Muscle layer of colon (tissue), 2 donors: ENCODE data around the gene NAV2.
A peak's percentile ranks its signal among the peaks of the same experiment; 100 is the strongest.
"Not testable (repeated sequence)": the region's sequence is repeated elsewhere in the genome, so short reads cannot be mapped to it uniquely, and the experiment has no call there.

Source experiments
- H3K27ac ChIP-seq: one replicate; pipeline ENCODE4 v1.7.0; 2013; ENCODE audit warnings: low read depth, mild to moderate bottlenecking, low read length, moderate library complexity
- H3K27me3 ChIP-seq, 2 donors: one replicate each; pipeline ENCODE4 v1.7.0; 2013; ENCODE audit warnings: low read length in 2 of 2, mild to moderate bottlenecking in 2 of 2; ENCODE audit not compliant: insufficient read depth in 2 of 2, control insufficient read depth in 1 of 2
- H3K36me3 ChIP-seq: one replicate; pipeline ENCODE4 v1.7.0; 2013; ENCODE audit warnings: mild to moderate bottlenecking, low read length; ENCODE audit not compliant: insufficient read depth
- H3K4me1 ChIP-seq: one replicate; pipeline ENCODE4 v1.7.0; 2013; ENCODE audit warnings: mild to moderate bottlenecking, low read length; ENCODE audit not compliant: insufficient read depth
- H3K4me3 ChIP-seq, 2 donors: one replicate each; pipeline ENCODE4 v1.7.0; 2013; ENCODE audit warnings: low read length in 2 of 2, low read depth in 1 of 2, mild to moderate bottlenecking in 1 of 2, moderate library complexity in 1 of 2
- H3K9ac ChIP-seq: one replicate; pipeline ENCODE4 v1.7.0; 2013; ENCODE audit warnings: low read length
- H3K9me3 ChIP-seq: one replicate; pipeline ENCODE4 v1.7.0; 2013; ENCODE audit warnings: mild to moderate bottlenecking, low read length
- donor health status: abdominal sarcoma.
- donor health status: Adenocarcinoma of cecum.

The NAV2 gene

GRCh38 chr11:20118209-20118608 lies 405.6 kb downstream of the NAV2 start:
- Histone ChIP-seq H3K27ac (no peak overlapping the region), H3K9me3 (no peaks in the 10 kb centered on the region), H3K27me3 (no peaks in the 10 kb centered on the region), H3K4me3 (no peak overlapping the region), H3K36me3 (peaks cover 36% of the 10 kb centered on the region), H3K4me1 (peaks cover 19% of the 10 kb centered on the region), H3K9ac (no peak overlapping the region)

DNA sequence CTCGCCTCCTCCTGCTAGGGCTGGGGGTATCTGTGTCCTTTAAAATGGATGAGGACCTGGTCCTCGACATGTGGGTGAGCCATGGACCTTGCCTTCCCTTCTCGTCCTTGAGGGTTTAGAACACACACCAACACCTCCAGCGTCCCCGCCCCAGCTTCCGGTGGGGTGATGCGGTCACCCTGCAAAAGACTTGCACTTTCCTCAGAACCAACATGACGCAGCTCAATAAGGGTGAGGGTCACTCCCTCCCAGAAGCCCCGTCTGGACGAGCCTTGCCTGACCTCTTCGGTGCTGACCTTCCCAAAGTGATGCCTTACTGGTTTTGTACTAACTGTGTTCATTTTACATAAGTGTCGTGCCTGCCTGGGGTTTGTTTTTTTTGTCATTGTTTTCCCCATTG lies 406.7 kb downstream of the NAV2 start:
- Histone ChIP-seq H3K27me3 (no peaks in the 10 kb centered on the region), H3K9me3 (no peaks in the 10 kb centered on the region), H3K4me1 (peaks cover 12% of the 10 kb centered on the region), H3K36me3 (peaks cover 31% of the 10 kb centered on the region), H3K9ac (no peak overlapping the region), H3K4me3 (no peak overlapping the region), H3K27ac (no peak overlapping the region)

DNA sequence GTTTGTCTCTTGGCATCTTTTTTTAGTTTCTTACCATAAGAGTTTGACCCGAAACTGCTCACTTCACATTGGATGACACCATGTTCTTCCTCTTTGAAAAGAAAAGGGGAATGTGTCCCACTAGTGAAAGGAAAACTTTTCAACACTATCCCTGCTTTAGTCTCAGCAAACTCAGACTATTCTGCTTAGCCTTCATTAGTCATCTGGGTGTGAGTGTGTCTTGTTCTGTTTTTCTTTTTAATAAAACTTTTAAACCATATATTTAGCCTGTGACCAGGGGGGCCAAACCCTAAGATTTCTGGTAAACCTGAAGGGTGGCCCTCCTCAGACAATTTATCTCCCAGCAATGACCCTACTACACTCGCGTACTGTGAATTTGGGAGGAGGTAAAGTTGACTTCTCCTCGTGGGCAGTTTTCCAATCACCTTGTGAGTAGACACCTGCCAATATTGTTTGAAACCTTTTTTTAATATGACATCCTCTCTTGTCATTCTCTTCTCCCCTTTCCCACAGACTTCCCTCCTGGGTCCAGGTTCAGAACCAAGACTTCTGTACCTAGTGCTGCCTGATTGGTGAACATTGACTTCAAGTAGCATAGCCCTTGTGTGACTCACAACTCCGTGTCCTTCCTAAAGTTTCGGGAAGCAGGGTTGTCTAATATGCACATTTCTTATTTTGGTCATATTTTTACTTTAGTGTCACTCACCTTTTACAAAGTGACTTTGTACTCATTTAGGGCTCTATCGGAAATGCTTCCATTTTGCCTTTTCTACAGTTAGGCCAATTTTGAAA lies 407.7 kb downstream of the NAV2 start:
- Histone ChIP-seq H3K36me3 (peaks cover 23% of the 10 kb centered on the region), H3K9ac (no peak overlapping the region), H3K27ac (no peak overlapping the region), H3K4me1 (peaks cover 11% of the 10 kb centered on the region), H3K9me3 (no peaks in the 10 kb centered on the region), H3K27me3 (no peaks in the 10 kb centered on the region), H3K4me3 (no peak overlapping the region)

GRCh38 chr11:20122131-20122530 lies 409.5 kb downstream of the NAV2 start:
- Histone ChIP-seq H3K4me1 (no peaks in the 10 kb centered on the region), H3K36me3 (peaks cover 23% of the 10 kb centered on the region), H3K27ac (no peak overlapping the region), H3K9me3 (no peaks in the 10 kb centered on the region), H3K9ac (no peak overlapping the region), H3K4me3 (no peak overlapping the region), H3K27me3 (no peaks in the 10 kb centered on the region)

GRCh38 chr11:20125927-20126326 lies 413.3 kb downstream of the NAV2 start:
- no peaks in the 10 kb centered on the region for H3K9me3 ChIP-seq
- no peak overlapping the region for H3K27ac ChIP-seq
- H3K4me3 ChIP-seq: no peak overlapping the region
- H3K4me1 ChIP-seq: no peaks in the 10 kb centered on the region
- H3K9ac ChIP-seq: no peak overlapping the region
- H3K36me3 ChIP-seq: no peaks in the 10 kb centered on the region
- no peaks in the 10 kb centered on the region for H3K27me3 ChIP-seq

DNA sequence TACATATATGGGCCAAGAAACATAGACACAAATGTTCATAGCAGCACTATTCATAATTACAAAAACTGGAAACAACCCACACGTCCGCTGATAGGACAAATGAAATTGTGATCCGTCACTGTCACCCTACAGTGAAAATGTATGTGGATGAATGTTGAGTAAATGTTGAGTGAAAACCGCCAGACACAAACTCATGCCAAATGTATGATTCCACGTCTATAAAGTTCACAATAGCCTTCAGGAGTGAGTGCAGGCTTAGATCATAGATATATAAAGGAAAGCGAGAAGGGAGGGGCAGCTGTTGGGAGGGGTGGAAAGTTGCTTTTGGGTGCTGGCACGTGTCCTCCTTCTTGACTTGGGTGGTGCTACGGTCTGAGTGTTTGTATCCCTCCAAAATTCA lies 414.1 kb downstream of the NAV2 start:
- Histone ChIP-seq H3K27me3 (no peaks in the 10 kb centered on the region), H3K27ac (no peak overlapping the region), H3K9ac (no peak overlapping the region), H3K36me3 (no peaks in the 10 kb centered on the region), H3K9me3 (no peaks in the 10 kb centered on the region), H3K4me1 (no peaks in the 10 kb centered on the region), H3K4me3 (no peak overlapping the region)

- no peak overlapping the region for H3K27ac ChIP-seq
- no peaks in the 10 kb centered on the region for H3K36me3 ChIP-seq
- H3K4me3 ChIP-seq: no peak overlapping the region
- H3K4me1 ChIP-seq: no peaks in the 10 kb centered on the region
- H3K9me3 ChIP-seq: no peaks in the 10 kb centered on the region
- H3K27me3 ChIP-seq: no peaks in the 10 kb centered on the region
- H3K9ac ChIP-seq: no peak overlapping the region
Measured at GRCh38 chr11:20127671-20128527, 415.3 kb downstream of the NAV2 start.

DNA sequence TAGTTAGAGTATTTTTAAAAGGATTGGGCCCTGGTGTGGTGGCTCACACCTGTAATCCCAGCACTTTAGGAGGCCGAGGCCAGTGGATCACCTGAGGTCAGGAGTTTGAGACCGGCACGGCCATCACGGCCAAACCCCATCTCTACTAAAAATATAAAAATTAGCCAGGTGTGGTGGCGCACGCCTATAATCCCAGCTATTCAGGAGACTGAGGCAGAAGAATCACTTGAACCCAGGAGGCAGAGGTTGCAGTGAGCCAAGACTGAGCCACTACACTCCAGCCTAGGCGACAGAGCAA lies 415.8 kb downstream of the NAV2 start:
- not testable (repeated sequence) for H3K36me3 ChIP-seq, H3K4me1 ChIP-seq, H3K4me3 ChIP-seq, H3K27ac ChIP-seq, H3K9ac ChIP-seq, H3K9me3 ChIP-seq, H3K27me3 ChIP-seq

GRCh38 chr11:20129665-20130064 lies 417.0 kb downstream of the NAV2 start:
- no peak overlapping the region for H3K27ac ChIP-seq
- H3K9me3 ChIP-seq: no peaks in the 10 kb centered on the region
- no peaks in the 10 kb centered on the region for H3K36me3 ChIP-seq
- H3K27me3 ChIP-seq: no peaks in the 10 kb centered on the region
- H3K4me3 ChIP-seq: no peak overlapping the region
- H3K9ac ChIP-seq: no peak overlapping the region
- no peaks in the 10 kb centered on the region for H3K4me1 ChIP-seq

GRCh38 chr11:20131788-20132666 lies 419.4 kb downstream of the NAV2 start:
- Histone ChIP-seq H3K9me3 (no peaks in the 10 kb centered on the region), H3K9ac (no peak overlapping the region), H3K36me3 (no peaks in the 10 kb centered on the region), H3K4me1 (no peaks in the 10 kb centered on the region), H3K27ac (no peak overlapping the region), H3K27me3 (no peaks in the 10 kb centered on the region), H3K4me3 (peak overlapping the region; percentile 52 to 74)

DNA sequence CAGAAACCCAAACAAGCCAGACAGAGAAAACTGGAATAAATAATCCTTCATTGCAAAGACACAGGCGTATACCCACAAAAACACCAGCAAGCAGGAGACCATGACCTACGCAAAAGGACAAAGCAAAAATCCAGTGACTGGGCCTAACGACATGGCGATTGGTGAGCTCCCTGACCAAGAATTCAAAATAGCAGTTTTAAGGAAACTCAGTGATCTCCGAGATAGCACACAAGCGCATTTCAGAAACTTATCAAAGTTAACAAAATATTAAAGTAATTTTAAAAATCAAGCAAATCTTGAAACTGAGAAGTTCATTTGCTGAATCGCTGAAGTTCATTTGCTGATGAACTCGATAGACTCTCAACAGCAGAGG lies 420.0 kb downstream of the NAV2 start:
- Histone ChIP-seq H3K27me3 (no peaks in the 10 kb centered on the region), H3K4me1 (no peaks in the 10 kb centered on the region), H3K27ac (no peak overlapping the region), H3K36me3 (no peaks in the 10 kb centered on the region), H3K4me3 (peak overlapping the region; percentile 52 to 74), H3K9ac (no peak overlapping the region), H3K9me3 (no peaks in the 10 kb centered on the region)
